GM12878 (cell line): ENCODE data around the gene TEKT3.

ENCODE experiments used
- CREM ChIP-seq: IDR thresholded peaks from 2 replicates; pipeline ENCODE4 v1.6.1; 2014; ENCODE audit warnings: antibody characterized with exemption, low read depth
- CTCF ChIP-seq, 3 experiments: IDR thresholded peaks in 2 of 3; conservative IDR thresholded peaks in 1 of 3; 2 replicates each; pipeline ENCODE4 v1.5.1; 2011; ENCODE audit warnings: low read depth in 3 of 3, low read length in 3 of 3, mild to moderate bottlenecking in 3 of 3, control low read depth in 2 of 3, moderate library complexity in 2 of 3, inconsistent platforms in 1 of 3, mixed read lengths in 1 of 3; ENCODE audit not compliant: control insufficient read depth in 2 of 3, insufficient read depth in 1 of 3; ENCODE audit errors: extremely low read depth in 1 of 3
- E4F1 ChIP-seq: fragments of 450-650 bp; IDR thresholded peaks from 2 replicates; pipeline ENCODE4 v1.6.1; 2018; ENCODE audit warnings: borderline replicate concordance, mild to moderate bottlenecking; ENCODE audit not compliant: partially characterized antibody
- MAX ChIP-seq: IDR thresholded peaks from 2 replicates; pipeline ENCODE4 v1.6.1; 2012; ENCODE audit warnings: low read depth, low read length, improper control_type of control experiment
- POLR2A ChIP-seq: IDR thresholded peaks from 2 replicates; pipeline ENCODE4 v1.6.1; 2011; ENCODE audit warnings: low read depth, mild to moderate bottlenecking, low read length
- SPI1 ChIP-seq: IDR thresholded peaks from 2 replicates; pipeline ENCODE4 v1.6.1; 2011; ENCODE audit warnings: low read depth, mild to moderate bottlenecking, low read length, moderate library complexity, borderline replicate concordance; ENCODE audit not compliant: insufficient read depth
- SRF ChIP-seq, 2 experiments: IDR thresholded peaks; 2 replicates each; pipeline ENCODE4 v1.6.1; 2011; ENCODE audit warnings: low read depth in 2 of 2, low read length in 2 of 2, mild to moderate bottlenecking in 1 of 2, moderate library complexity in 1 of 2
- ZBTB40 ChIP-seq: fragments of 450-650 bp; IDR thresholded peaks from 2 replicates; pipeline ENCODE4 v1.6.1; 2016; ENCODE audit warnings: mild to moderate bottlenecking, moderate library complexity, borderline replicate concordance
- ZZZ3 ChIP-seq: IDR thresholded peaks from 2 replicates; pipeline ENCODE4 v1.6.1; 2011; ENCODE audit warnings: low read depth; ENCODE audit not compliant: control insufficient read depth, insufficient read length

GRCh38 chr17:15350777-15351477, 9.5 kb upstream of the TEKT3 start:
- TF ChIP-seq SPI1 (no peak), MAX (no peak), E4F1 (no peak), ZZZ3 (no peak), POLR2A (no peak), CTCF (IDR thresholded peaks at IDR 0.05 in 2 of 3, conservative IDR thresholded peaks at IDR 0.05 in 1 of 3; ENCODE audit: control insufficient read depth in 2 of 3, extremely low read depth in 1 of 3, insufficient read depth in 1 of 3, low read depth in 3 of 3, low read length in 3 of 3) (no peak), ZBTB40 (no peak), CREM (no peak), SRF (IDR thresholded peaks at IDR 0.05; ENCODE audit: low read depth in 2 of 2, low read length in 2 of 2) (no peak)
